HG03108 (cell line): Measurements from ENCODE around the gene IL11RA.

Source experiments
- ATAC-seq: cut with Tn5 transposase; IDR thresholded peaks from one replicate; pipeline ENCODE4 v1.9.1; 2021; ENCODE audit warnings: moderate library complexity; ENCODE audit not compliant: unreplicated experiment

Gene IL11RA

GRCh38 chr9:34684816-34685215, 32.8 kb downstream of the IL11RA start:
- ATAC-seq, result no peak

GRCh38 chr9:34685591-34685990, 33.6 kb downstream of the IL11RA start:
- no peak for ATAC-seq

DNA sequence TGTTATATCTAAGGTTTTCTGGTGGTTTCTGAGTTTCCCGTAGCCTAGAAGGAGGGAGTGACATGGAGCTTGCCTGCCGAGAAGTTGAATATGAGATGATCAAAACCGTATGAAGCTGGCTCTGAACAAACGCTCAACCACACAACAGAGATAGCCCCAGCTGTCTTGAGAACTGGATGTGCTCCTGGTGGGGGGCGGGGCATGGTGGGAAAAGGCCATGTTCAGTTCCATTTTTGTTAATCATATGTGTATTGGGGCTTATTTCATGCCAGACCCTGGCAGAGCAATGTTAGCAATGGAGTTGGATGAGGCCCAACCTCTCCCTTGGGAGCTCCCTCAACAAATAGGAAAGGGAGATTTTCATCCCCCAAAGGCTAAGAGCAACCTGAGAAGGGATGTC, 34.2 kb downstream of the IL11RA start:
- no peak for ATAC-seq

- ATAC-seq, result no peak
Measured at GRCh38 chr9:34686732-34687131, 34.7 kb downstream of the IL11RA start.

DNA sequence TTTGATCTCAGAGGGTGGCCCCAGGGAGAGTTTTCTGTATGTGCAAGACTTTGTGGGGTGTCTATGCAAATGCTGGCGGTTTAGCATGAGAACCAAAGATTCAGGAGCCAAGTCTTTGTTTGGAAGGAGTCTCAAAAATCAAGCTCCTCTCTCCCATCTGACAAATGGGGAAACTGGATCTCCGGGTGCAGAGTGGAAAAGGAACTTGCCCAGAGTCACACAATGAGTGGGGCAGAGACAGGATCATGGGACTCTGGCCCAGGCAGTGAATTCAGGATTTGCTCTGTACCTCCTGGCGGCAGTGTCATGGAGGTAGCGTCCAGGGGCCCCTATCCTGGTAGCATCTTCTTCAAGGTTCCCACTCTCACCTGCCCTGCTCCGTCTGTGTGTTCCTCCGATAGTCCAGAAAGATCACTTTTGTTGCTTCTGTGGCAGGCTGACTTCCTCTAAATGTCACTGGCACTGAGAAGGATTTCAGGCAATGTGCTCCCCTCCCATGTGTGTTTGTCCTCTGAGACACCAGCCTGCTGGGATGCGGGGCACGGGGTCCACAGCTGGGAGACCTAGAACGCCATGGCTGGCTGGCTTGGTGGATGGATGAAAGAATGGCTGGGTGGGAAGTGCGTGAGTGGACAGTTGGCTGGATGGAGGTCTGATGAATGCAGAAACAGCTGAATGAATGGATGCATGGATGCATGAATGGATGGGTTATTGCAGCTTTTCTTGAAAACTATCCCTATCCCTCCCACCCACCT, 35.5 kb downstream of the IL11RA start:
- ATAC-seq, result no peak

- no peak for ATAC-seq
Measured at GRCh38 chr9:34688329-34689115, 36.5 kb downstream of the IL11RA start.

DNA sequence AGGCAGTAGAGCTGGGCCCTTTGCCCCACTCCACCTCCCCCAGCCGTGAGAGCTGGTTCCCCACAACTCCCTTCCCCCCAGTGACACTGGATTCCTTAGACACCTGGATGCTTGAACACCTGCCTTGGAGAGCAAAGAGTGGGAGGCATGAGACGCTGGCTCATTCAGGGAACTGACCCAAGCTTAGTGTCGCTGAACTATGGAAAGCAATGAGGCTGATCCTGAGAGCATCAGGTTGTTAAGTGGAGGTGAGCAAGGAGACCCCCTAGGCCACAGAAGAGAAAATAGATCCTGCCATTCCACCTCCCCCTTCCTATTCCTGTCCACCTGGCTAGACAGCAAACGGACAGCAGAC, 37.1 kb downstream of the IL11RA start:
- ATAC-seq, result no peak

- ATAC-seq, result no peak
Measured at GRCh38 chr9:34689512-34689911, 37.5 kb downstream of the IL11RA start.

DNA sequence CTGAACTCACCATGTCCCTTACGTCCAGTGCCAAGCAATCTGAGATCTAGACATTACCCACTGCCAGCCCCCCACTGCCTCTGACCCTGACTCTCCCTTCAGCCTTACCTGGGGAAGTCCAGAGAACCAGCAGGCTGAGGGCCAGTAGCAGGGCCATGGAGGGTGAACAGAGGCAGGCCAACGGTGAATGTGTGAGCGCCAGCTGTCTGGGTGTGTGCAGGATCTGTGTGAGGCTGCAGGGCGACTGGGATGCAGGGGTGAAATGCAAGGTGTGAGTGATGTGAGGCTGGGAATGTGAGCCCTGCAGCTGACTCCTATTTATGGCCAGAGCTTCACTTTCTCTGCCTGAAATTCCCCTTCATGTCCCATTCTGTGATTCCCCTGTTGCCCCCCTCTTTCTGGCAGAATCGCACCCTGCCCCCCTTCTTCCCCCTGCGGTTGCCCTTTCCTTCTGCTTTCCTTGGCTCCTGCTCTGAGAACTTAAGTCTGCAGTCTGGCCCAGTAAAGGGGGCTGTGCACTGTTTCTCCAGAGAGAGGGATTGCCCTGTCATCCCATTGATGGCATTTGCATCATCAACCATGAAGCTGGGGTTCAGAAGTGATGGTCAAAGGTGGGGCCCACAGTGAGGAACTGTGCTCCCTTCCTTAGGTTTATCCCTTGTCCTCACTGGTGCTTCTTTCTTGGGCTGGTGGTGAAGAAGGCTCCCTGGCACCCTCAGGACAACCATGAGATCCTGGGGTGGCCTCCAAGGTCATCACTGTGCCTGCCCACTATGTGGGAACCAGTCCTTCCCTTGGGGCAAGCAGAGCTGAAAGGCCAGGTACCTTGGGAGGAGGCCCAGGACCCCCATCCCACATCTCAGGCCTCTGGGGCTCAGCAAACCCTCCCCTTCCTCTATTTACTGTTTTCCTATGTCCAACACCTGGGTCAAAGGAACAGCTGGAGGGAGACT, 39.3 kb downstream of the IL11RA start, which contains the start of gene CCL19:
Gene CCL19, minus strand, starts transcription at position 294 of the 953 bp plus-strand sequence. Its CDS starts 137 bp downstream, at position 157.
- ATAC-seq, result no peak

- ATAC-seq, result no peak
Measured at GRCh38 chr9:34691936-34692315, 39.9 kb downstream of the IL11RA start.

GRCh38 chr9:34693560-34693959, 41.6 kb downstream of the IL11RA start:
- no peak for ATAC-seq

DNA sequence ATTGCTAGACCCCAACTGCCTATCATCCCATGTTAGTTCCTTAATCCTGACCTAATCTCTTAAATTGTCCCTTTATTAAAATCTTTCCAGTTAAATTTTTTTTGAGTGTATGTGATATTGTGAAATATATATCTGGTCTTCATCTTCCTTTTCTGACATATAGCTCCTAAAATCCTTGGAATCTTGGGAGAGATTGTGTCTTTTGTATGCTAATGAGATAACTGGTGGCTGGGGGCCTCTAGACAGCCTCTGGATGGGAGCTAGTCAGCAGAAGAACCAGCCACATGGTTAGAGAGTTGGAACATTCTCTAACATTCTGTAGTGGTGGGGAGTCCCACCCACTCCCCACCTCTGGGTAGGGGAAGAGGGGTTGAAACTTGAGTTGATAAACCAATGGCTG, 42.8 kb downstream of the IL11RA start:
- ATAC-seq, result no peak

GRCh38 chr9:34701023-34701768, 49.2 kb downstream of the IL11RA start:
- no peak for ATAC-seq

- peak; percentile 75 for ATAC-seq
Measured at GRCh38 chr9:34701769-34702736, 50.1 kb downstream of the IL11RA start.

GRCh38 chr9:34707130-34707529, 55.1 kb downstream of the IL11RA start:
- ATAC-seq, result no peak

DNA sequence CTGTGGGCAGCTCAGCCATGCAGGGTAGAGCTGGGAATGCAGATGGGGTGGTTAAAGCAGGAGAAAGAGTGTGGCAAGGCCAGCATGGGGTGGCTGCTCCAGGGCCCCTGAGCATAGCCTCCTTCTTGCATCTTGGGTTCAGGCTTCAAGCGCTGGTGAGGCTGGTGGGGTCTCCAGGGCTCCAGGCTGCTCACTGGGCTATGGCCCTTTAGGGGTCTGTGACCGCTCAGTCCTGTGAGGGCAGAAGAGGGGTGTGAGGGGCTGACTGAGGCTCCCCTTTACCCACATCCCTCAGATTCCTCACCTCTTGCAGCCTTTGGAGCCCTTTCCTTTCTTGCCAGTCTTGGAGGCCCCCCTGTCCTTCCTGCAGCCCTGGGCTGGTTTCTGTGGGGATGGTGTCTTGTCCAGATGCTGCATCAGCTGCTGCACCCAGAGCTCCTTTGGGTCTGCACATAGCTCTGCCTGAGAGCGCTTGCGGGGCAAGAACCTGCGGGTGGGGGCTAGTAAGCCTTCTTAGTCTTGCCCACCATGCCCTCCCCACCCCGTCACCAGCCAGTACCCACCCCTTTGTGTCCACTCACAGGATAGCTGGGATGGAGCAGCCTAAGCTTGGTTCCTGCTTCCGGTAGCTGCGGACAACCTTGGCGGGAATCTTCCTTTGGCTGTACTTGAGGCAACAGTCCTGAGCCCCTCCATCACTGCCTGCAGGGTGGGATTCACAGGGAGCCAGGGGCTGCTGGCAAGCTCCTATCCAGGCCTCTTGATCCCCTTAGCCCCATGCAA, 57.4 kb downstream of the IL11RA start:
- no peak for ATAC-seq

DNA sequence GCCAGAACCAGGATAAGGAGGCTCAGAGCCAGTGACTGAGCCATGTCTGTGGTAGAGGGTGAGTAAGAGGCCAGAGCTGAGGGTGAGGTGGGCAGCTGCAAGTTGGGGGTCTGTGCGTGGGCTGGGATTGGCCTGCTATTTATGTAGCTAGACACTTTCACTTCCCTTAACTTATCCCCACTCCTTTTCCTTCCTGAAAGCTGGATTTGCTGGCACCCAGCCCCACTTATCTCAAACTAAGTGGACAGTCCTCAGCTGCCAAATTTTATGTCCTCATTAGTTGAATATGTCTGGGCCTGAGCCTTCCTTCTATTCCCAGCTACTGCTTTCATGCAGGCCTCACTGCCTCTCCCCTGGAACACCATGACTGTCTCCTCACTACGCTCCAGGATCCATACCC, 58.0 kb downstream of the IL11RA start, which contains the start of gene CCL21:
Gene CCL21, minus strand, starts transcription at position 114 of the 400 bp plus-strand sequence. Its CDS starts 70 bp downstream, at position 44.
- no peak for ATAC-seq
